ENCODE measurements around the gene EREG. TPM values are rescaled to one million over a fixed set of nuclear protein-coding genes. Genes with fewer than 3 reads are reported as not detected.
"Not testable (repeated sequence)": the region's sequence is repeated elsewhere in the genome, so short reads cannot be mapped to it uniquely, and the experiment has no call there.

The EREG gene
- total RNA-seq, 1 experiment from 2014 or later = not detected

- in situ Hi-C loops (cut with HindIII; ENCODE audit: low sequenced_read_pairs) = no loop called here
- DNase-seq (ENCODE audit: low spot score) = no peak
These were observed 13.6 kb downstream of the EREG start for GRCh38 chr4:74378573-74378972.

GRCh38 chr4:74379912-74380311, 15.0 kb downstream of the EREG start:
- in situ Hi-C loops (cut with HindIII; ENCODE audit: low sequenced_read_pairs) = no loop called here
- DNase-seq (ENCODE audit: low spot score) = no peak

DNA sequence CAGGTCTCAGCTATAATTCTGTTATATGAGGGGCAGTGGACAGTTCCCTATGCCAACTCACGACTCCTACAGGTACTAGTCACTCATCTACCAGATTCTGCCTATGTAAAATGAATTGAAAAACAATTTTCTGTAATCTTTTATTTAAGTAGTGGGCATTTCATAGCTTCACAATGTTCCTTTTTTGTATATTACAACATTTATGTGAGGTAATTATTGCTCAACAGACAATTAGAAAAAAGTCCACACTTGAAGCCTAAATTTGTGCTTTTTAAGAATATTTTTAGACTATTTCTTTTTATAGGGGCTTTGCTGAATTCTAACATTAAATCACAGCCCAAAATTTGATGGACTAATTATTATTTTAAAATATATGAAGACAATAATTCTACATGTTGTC, 20.4 kb downstream of the EREG start:
- in situ Hi-C loops (cut with HindIII; ENCODE audit: low sequenced_read_pairs) = no loop called here
- no peak for DNase-seq (ENCODE audit: low spot score)

DNA sequence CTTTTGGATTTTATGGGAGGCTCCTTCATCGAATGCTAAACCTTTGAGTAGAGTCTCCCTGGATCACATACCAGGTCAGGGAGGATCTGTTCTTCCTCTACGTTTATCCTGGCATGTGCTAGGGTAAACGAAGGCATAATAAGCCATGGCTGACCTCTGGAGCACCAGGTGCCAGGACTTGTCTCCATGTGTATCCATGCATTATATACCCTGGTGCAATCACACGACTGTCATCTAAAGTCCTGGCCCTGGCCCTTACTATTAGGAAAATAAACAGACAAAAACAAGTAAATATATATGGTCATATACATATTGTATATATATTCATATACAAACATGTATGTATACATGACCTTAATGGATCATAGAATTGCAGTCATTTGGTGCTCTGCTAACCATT, 21.2 kb downstream of the EREG start:
- in situ Hi-C loops (cut with HindIII; ENCODE audit: low sequenced_read_pairs) = no loop called here
- DNase-seq (ENCODE audit: low spot score) = no peak

GRCh38 chr4:74387790-74388189, 22.8 kb downstream of the EREG start:
- DNase-seq (ENCODE audit: low spot score) = no peak
- in situ Hi-C loops (cut with HindIII; ENCODE audit: low sequenced_read_pairs) = no loop called here

DNA sequence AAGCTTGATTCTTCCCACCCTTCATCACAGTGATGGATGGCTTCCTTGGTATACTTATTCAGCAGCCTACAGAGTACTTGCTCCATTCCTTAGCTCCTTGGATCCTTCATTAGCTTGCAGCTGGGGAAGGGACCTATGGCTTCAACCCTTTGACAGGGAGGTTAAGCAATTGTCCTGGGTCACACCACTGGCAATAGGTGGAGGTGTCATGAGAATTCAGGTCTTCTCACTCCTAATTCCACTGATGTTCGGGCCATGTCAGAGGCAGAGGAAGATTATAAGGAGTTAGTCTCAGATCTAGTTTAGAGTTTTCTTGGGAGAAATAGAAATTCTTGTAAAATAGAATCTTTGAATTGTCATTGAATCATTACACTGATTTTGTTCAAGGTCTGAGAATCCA, 24.5 kb downstream of the EREG start:
- in situ Hi-C loops (cut with HindIII; ENCODE audit: low sequenced_read_pairs) = no loop called here
- no peak for DNase-seq (ENCODE audit: low spot score)

GRCh38 chr4:74390677-74391076, 25.7 kb downstream of the EREG start:
- in situ Hi-C loops (cut with HindIII; ENCODE audit: low sequenced_read_pairs) = no loop called here
- DNase-seq (ENCODE audit: low spot score) = no peak

DNA sequence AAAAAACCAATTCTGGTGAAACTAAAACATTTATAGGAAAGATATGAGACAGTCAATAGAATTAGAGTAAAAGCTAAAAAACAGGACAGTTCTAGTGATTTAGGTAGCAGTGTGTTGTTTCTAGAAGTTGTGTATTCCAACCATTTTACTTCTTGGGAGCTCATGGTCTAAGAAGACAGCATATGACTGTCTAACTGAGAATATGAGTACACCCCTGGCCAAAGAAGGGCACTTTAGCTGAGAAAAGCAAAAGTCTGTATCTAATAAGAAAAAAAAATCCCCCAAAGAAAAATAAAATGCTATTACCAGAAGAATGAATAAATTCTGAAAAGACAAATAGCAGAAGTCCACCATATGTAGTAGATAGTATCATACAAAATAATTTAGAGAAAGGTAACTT, 26.4 kb downstream of the EREG start:
- no peak for DNase-seq (ENCODE audit: low spot score)
- in situ Hi-C loops (cut with HindIII; ENCODE audit: low sequenced_read_pairs) = no loop called here

- in situ Hi-C loops (cut with HindIII; ENCODE audit: low sequenced_read_pairs) = no loop called here
- no peak for DNase-seq (ENCODE audit: low spot score)
These were observed 27.0 kb downstream of the EREG start for GRCh38 chr4:74391890-74392475.

GRCh38 chr4:74394476-74395136, 29.7 kb downstream of the EREG start:
- in situ Hi-C loops (cut with HindIII; ENCODE audit: low sequenced_read_pairs) = no loop called here
- no peak for DNase-seq (ENCODE audit: low spot score)

DNA sequence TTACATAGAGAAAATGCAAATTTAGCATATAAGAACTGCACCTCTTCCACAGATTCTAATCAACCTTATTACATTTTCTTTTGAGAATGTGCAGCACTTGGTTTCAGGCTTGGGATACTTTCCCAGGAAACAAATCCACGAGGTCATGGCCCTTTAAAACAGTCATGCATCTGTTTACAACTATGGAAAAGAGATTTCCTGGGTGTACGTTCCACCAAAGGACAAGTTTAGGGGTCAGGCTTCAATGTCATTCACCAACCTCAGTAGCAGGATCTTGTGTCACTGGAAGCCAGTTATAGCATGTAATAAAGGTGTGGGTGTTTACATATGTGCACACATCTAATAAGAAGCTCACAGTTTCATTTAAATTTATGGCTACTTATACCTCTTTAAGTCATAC, 30.7 kb downstream of the EREG start:
- in situ Hi-C loops (cut with HindIII; ENCODE audit: low sequenced_read_pairs) = no loop called here

DNA sequence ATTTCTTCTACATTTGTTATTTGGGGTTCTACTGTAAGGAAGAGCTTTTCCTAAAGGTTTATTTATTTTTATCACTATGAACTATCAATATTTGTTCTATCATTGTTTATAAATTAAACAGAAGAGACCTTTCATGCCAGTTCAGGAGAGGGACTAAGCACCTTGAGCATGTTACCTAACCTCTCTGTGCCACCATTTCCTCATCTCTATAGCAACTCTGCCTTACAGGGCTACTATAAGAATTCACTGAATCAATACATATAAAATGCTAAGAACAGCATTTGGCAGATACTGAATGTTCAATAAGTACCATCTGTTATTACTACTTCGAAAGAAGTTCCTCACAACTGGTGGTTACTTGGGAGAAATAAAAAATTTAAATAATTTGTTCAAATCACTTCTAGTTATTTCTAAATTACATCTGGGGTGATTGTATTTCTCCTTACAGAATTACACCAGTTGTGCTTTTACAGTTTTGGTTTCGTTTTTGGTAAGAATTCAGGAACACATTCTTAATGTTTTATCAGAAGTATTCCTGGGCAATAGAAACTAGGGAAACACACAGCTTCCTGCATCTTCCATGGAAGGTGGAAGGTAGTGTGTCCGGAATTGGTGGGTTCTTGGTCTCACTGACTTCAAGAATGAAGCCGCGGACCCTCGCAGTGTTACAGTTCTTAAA, 32.9 kb downstream of the EREG start:
- DNase-seq (ENCODE audit: low spot score) = no peak
- in situ Hi-C loops (cut with HindIII; ENCODE audit: low sequenced_read_pairs) = no loop called here

More for the DNA sequence above, 30.7 kb downstream of the EREG start:
- no peak for DNase-seq (ENCODE audit: low spot score)

DNA sequence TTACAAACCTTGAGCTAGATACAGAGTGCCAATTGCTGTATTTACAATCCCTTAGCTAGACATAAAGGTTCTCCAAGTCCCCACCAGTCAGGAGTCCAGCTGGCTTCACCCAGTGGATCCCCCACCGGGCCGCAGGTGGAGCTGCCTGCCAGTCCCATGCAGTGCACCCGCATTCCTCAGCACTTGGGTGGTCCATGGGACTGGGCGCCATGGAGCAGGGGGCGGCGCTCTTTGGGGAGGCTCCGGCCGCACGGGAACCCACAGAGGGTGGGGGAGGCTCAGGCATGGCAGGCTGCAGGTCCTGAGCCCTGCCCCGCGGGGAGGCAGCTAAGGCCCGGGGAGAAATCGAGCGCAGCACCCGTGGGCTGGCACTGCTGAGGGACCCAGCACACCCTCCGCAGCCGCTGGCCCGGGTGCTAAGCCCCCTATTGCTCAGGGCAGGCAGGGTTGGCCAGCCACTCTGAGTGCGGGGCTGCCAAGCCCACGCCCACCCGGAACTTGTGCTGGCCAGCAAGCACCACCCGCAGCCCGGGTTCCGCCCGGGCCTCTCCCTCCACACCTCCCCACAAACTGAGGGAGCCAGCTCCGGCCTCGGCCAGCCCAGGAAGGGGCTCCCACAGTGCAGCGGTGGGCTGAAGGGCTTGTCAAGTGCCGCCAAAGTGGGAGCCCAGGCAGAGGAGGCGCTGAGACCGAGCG, 34.1 kb downstream of the EREG start:
- not testable (repeated sequence) for DNase-seq (ENCODE audit: low spot score)

DNA sequence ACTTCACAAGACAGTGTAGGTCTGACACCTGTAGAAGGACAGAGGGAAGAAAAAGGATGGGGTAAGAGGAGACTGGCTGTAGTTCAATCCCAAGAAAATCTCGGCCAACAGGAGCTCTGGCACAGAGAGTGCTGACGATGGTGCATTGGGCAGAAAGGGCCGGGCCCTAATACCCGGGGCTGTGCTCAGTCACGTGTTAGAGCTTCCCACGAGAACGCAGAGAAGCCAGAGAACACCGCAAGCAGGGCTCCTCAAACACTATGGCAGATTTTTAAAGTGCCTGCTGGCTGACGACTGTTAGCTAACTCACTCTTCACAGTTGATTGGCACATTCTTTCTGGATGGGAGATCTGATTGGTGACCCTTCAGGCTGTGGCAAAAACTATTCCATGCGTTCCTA, 35.5 kb downstream of the EREG start:
- in situ Hi-C loops (cut with HindIII; ENCODE audit: low sequenced_read_pairs) = no loop called here
- DNase-seq (ENCODE audit: low spot score) = no peak

More for the DNA sequence above, 34.1 kb downstream of the EREG start:
- in situ Hi-C loops (cut with HindIII; ENCODE audit: low sequenced_read_pairs) = not testable (repeated sequence)

- in situ Hi-C loops (cut with HindIII; ENCODE audit: low sequenced_read_pairs) = no loop called here
- no peak for DNase-seq (ENCODE audit: low spot score)
These were observed 37.9 kb downstream of the EREG start for GRCh38 chr4:74402692-74403456.

DNA sequence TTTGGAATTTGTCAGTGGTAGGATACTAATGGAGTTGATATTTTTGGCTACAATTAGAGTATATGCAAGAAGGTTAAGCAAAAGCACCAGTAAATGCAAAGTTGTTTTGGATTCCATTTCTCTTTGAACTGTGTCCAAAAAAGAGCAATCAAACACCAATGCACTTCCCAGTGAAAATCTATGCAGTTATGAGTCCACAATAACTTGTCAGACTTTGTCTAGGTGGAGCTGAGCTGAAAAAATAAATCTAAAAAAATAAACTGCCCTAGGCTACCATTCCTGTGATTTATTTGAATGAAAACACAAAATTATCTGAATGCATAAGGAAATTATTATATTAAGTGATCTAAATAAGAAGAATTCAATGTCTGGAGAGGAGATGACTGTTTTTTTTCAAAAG, 42.9 kb downstream of the EREG start:
- DNase-seq (ENCODE audit: low spot score) = no peak
- in situ Hi-C loops (cut with HindIII; ENCODE audit: low sequenced_read_pairs) = no loop called here

GRCh38 chr4:74408639-74409038, 43.7 kb downstream of the EREG start:
- DNase-seq (ENCODE audit: low spot score) = no peak
- in situ Hi-C loops (cut with HindIII; ENCODE audit: low sequenced_read_pairs) = no loop called here

DNA sequence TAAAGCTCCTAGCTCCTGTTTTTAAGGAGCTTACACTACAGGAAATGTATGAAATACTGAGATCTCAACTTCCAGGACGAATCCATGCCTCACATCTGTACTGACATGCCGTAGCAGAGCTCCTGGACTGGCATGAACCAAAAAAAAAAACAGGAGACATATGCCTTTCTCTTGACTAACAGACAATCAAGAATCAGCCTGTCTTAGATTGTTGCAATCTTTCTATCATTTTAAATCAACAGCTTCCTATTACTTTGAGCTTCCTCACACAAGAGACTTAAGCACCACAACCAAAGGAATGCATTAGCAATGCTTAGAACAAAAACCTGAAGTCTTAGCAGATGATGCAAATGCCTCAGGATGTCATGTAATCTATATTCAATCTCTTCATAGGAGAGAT, 45.3 kb downstream of the EREG start:
- in situ Hi-C loops (cut with HindIII; ENCODE audit: low sequenced_read_pairs) = no loop called here

GRCh38 chr4:74412225-74412624, 47.3 kb downstream of the EREG start:
- DNase-seq (ENCODE audit: low spot score) = no peak
- in situ Hi-C loops (cut with HindIII; ENCODE audit: low sequenced_read_pairs) = no loop called here

More for the DNA sequence above, 45.3 kb downstream of the EREG start:
- DNase-seq (ENCODE audit: low spot score) = no peak

Data from G401 (cell line).